GM19463 (cell line): ENCODE results near the gene SRPK2.

Experiments used
- ATAC-seq: cut with Tn5 transposase; IDR thresholded peaks from one replicate; pipeline ENCODE4 v1.9.1; 2021; ENCODE audit warnings: mild to moderate bottlenecking, moderate library complexity; ENCODE audit not compliant: unreplicated experiment

Gene SRPK2

GRCh38 chr7:105107458-105107857 is 281.3 kb downstream of the SRPK2 start:
- no peak for ATAC-seq

- no peak for ATAC-seq
Observed at GRCh38 chr7:105106473-105106872, 282.2 kb downstream of the SRPK2 start.

- ATAC-seq, result no peak
Observed at GRCh38 chr7:105105579-105105978, 283.1 kb downstream of the SRPK2 start.

GRCh38 chr7:105102557-105103352 is 286.0 kb downstream of the SRPK2 start:
- no peak for ATAC-seq

GRCh38 chr7:105101864-105102263 is 286.9 kb downstream of the SRPK2 start:
- ATAC-seq, result no peak

- ATAC-seq, result peak; percentile 80
Observed at GRCh38 chr7:105098863-105099515, 289.7 kb downstream of the SRPK2 start.

- ATAC-seq, result no peak
Observed at GRCh38 chr7:105097619-105098018, 291.1 kb downstream of the SRPK2 start.

GRCh38 chr7:105096306-105096705 is 292.4 kb downstream of the SRPK2 start:
- ATAC-seq, result no peak

- no peak for ATAC-seq
Observed at GRCh38 chr7:105094966-105095365, 293.8 kb downstream of the SRPK2 start.

- ATAC-seq, result no peak
Observed at GRCh38 chr7:105088456-105088855, 300.3 kb downstream of the SRPK2 start.

- no peak for ATAC-seq
Observed at GRCh38 chr7:105087981-105088380, 300.7 kb downstream of the SRPK2 start.

- ATAC-seq, result no peak
Observed at GRCh38 chr7:105086850-105087249, 301.9 kb downstream of the SRPK2 start.

- no peak for ATAC-seq
Observed at GRCh38 chr7:105084581-105084980, 304.1 kb downstream of the SRPK2 start.

GRCh38 chr7:105079348-105079747 is 309.4 kb downstream of the SRPK2 start:
- ATAC-seq, result no peak

GRCh38 chr7:105073143-105073542 is 315.6 kb downstream of the SRPK2 start:
- no peak for ATAC-seq

GRCh38 chr7:105068886-105069285 is 319.8 kb downstream of the SRPK2 start:
- no peak for ATAC-seq

GRCh38 chr7:105067691-105068090 is 321.0 kb downstream of the SRPK2 start:
- no peak for ATAC-seq
